GM12878 (cell line): ENCODE measurements around the gene RARG. TPM values are rescaled to one million over a fixed set of nuclear protein-coding genes. Genes with fewer than 3 reads are reported as not detected.

Source experiments
- ATAC-seq: fragments of 200-7000 bp; cut with Tn5 transposase; 3 replicates; pipeline ENCODE4 v1.9.1; 2020; ENCODE audit warnings: mild to moderate bottlenecking, moderate library complexity
- BruUV-seq: library from RNA; stranded (reverse); fragments of 400-500 nt; replicated peaks from 2 replicates; lab custom pipeline; 2021; lab: Mats Ljungman, UMichigan
- CTCF ChIA-PET: fragments of 300-600 bp; sonication (Branson Sonifier 250); formaldehyde crosslinking; extraction: SDS; loops from one replicate; lab custom pipeline; 2021; ENCODE audit warnings: inconsistent platforms; lab: Yijun Ruan, JAX
- POLR2A ChIA-PET: fragments of 350-600 bp; formaldehyde crosslinking; extraction: SDS; loops from one replicate; lab custom pipeline; 2021; ENCODE audit warnings: inconsistent platforms; lab: Charles Lee
- RAD21 ChIA-PET: fragments of 300-600 bp; sonication (Branson Sonifier 250); formaldehyde crosslinking; loops from one replicate; lab custom pipeline; 2023; ENCODE audit warnings: antibody characterized with exemption; ENCODE audit not compliant: unreplicated experiment; lab: Charles Lee
- SMC1A ChIA-PET: fragments of 300-600 bp; sonication (Branson Sonifier 250); formaldehyde crosslinking; loops from one replicate; lab custom pipeline; 2023; ENCODE audit not compliant: unreplicated experiment, uncharacterized antibody; lab: Charles Lee
- DNase-seq: peaks from one replicate; pipeline ENCODE4 v3.0.0-alpha.2; 2011; ENCODE audit warnings: low read depth, low spot score
- FAIRE-seq: peaks from 3 replicates; lab custom pipeline; 2011; peaks lifted over from hg19 to GRCh38; lab: Jason Lieb, UNC
- H2AFZ ChIP-seq: 2 replicates; pipeline ENCODE4 v1.6.0; 2011; ENCODE audit warnings: low read depth, low read length, control low read depth; ENCODE audit not compliant: control insufficient read depth
- H3K27ac ChIP-seq: 2 replicates; pipeline ENCODE4 v1.5.1; 2011; ENCODE audit warnings: control low read depth; ENCODE audit not compliant: control insufficient read depth, insufficient read depth
- H3K27me3 ChIP-seq, 2 experiments: replicated peaks in 1 of 2; 2 replicates each; pipeline versions ENCODE4 v1.6.0 to v1.6.1; 2011; ENCODE audit warnings: low read length in 1 of 2; ENCODE audit not compliant: control insufficient read depth in 2 of 2, insufficient read depth in 2 of 2
- H3K36me3 ChIP-seq, 2 experiments: 2 replicates each; pipeline ENCODE4 v1.5.1; 2011; ENCODE audit warnings: low read length in 1 of 2; ENCODE audit not compliant: control insufficient read depth in 2 of 2, insufficient read depth in 2 of 2
- H3K4me1 ChIP-seq: 2 replicates; pipeline ENCODE4 v1.6.1; 2011; ENCODE audit warnings: mild to moderate bottlenecking, low read length, moderate library complexity, mixed read lengths; ENCODE audit not compliant: control insufficient read depth, insufficient read depth
- H3K4me2 ChIP-seq: 2 replicates; pipeline ENCODE4 v1.6.0; 2011; ENCODE audit warnings: control low read depth; ENCODE audit not compliant: control insufficient read depth, insufficient read depth
- H3K4me3 ChIP-seq: fragments of 200-600 bp; sonication (generic); 2 replicates; pipeline ENCODE4 v1.5.1; 2016
- H3K79me2 ChIP-seq: 2 replicates; pipeline ENCODE4 v1.6.0; 2011; ENCODE audit warnings: low read length; ENCODE audit not compliant: control insufficient read depth, insufficient read depth
- H3K9ac ChIP-seq: 2 replicates; pipeline ENCODE4 v1.8.0; 2011; ENCODE audit warnings: low read length, control low read depth, mixed read lengths; ENCODE audit not compliant: control insufficient read depth, insufficient read depth
- H3K9me3 ChIP-seq: replicated peaks from 3 replicates; pipeline ENCODE4 v1.5.1; 2011; ENCODE audit warnings: mild to moderate bottlenecking, low read length; ENCODE audit not compliant: control insufficient read depth, insufficient read depth
- H4K20me1 ChIP-seq: 2 replicates; pipeline ENCODE4 v1.6.0; 2011; ENCODE audit not compliant: control insufficient read depth, insufficient read depth
- EP300 ChIP-seq, 2 experiments: fragments of 150-350 bp in 1 of 2; IDR thresholded peaks; 2 replicates each; pipeline ENCODE4 v1.6.1; 2011 to 2012; ENCODE audit warnings: low read depth in 2 of 2, low read length in 2 of 2, borderline replicate concordance in 1 of 2, improper control_type of control experiment in 1 of 2, inconsistent platforms in 1 of 2; ENCODE audit not compliant: control insufficient read depth in 1 of 2
- FOS ChIP-seq: IDR thresholded peaks from 3 replicates; pipeline ENCODE4 v1.6.1; 2011; ENCODE audit warnings: borderline replicate concordance; ENCODE audit not compliant: insufficient read length; ENCODE audit errors: extremely low read depth
- MEF2B ChIP-seq: fragments of 450-650 bp; IDR thresholded peaks from 2 replicates; pipeline ENCODE4 v1.6.1; 2018; ENCODE audit warnings: mild to moderate bottlenecking, moderate library complexity; ENCODE audit not compliant: partially characterized antibody, poor library complexity, severe bottlenecking
- SMARCA5 ChIP-seq: fragments of 450-650 bp; IDR thresholded peaks from 2 replicates; pipeline ENCODE4 v1.6.1; 2017; ENCODE audit warnings: mild to moderate bottlenecking
- SUZ12 ChIP-seq: fragments of 200-600 bp; sonication (generic); IDR thresholded peaks from one replicate; pipeline ENCODE4 v1.6.1; 2018; ENCODE audit warnings: antibody characterized with exemption, mild to moderate bottlenecking; ENCODE audit not compliant: unreplicated experiment
- YY1 ChIP-seq: IDR thresholded peaks from 2 replicates; pipeline ENCODE4 v1.6.1; 2011; ENCODE audit warnings: low read depth, mild to moderate bottlenecking, low read length
- ZNF622 ChIP-seq: fragments of 450-650 bp; IDR thresholded peaks from 2 replicates; pipeline ENCODE4 v1.6.1; 2017; ENCODE audit warnings: mild to moderate bottlenecking, inconsistent platforms
- ZSCAN29 ChIP-seq: fragments of 450-650 bp; IDR thresholded peaks from 2 replicates; pipeline ENCODE4 v1.6.1; 2017; ENCODE audit warnings: mild to moderate bottlenecking, moderate library complexity
- ZZZ3 ChIP-seq: IDR thresholded peaks from 2 replicates; pipeline ENCODE4 v1.6.1; 2011; ENCODE audit warnings: low read depth; ENCODE audit not compliant: control insufficient read depth, insufficient read length
- WGBS: methylation state at CpG from one replicate; pipeline ENCODE4 v1.1.6; 2016; ENCODE audit warnings: low lambda C conversion rate; ENCODE audit not compliant: insufficient replicate concordance, insufficient coverage; ENCODE audit errors: missing lambda C conversion rate; 5-methylcytosine and 5-hydroxymethylcytosine counted together
- in situ Hi-C: fragments of 300-500 bp; cut with MboI; formaldehyde crosslinking; loops from 9 replicates; pipeline ENCODE4 v1.14.3; 2018; ENCODE audit warnings: mixed read lengths
- intact Hi-C: fragments of 100-400 bp; cut with micrococcal nuclease; formaldehyde crosslinking; loops from one replicate; pipeline ENCODE4 v1.14.2; 2022; ENCODE audit not compliant: unreplicated experiment
- polyA plus RNA-seq, 11 experiments: library from polyadenylated mRNA; depleted of rRNA in 4 of 11; unstranded in 6 of 11; stranded (reverse) in 5 of 11; fragments of >200 nt; fragmentation: Nextera tagmentation in 4 of 11; fragmentation: Illumina TruSeq in 1 of 11; extraction: Ambion mirVana in 4 of 11; extraction: Trizol in 1 of 11; gene quantifications; 1 replicate in 1 of 11; 2 replicates in 10 of 11; pipeline versions ENCODE4 v1.2.1 to v1.2.3, GENCODE V29; 2011 to 2016; ENCODE audit warnings: inconsistent platforms in 2 of 11, missing spikeins in 2 of 11, low read depth in 1 of 11
- total RNA-seq, 4 experiments: library from RNA; depleted of rRNA in 3 of 4; stranded (reverse); fragments of >200 nt in 3 of 4; fragmentation: Illumina TruSeq in 1 of 4; extraction: Trizol in 1 of 4; gene quantifications; 2 replicates each; pipeline versions ENCODE4 v1.2.1 to v1.2.3, GENCODE V29; 2013 to 2021
- TF ChIP-seq, protein P1 (sequence below), 3 experiments: IDR thresholded peaks in 2 of 3; conservative IDR thresholded peaks in 1 of 3; 2 replicates each; pipeline ENCODE4 v1.5.1; 2011; ENCODE audit warnings: low read depth in 3 of 3, low read length in 3 of 3, mild to moderate bottlenecking in 3 of 3, control low read depth in 2 of 3, moderate library complexity in 2 of 3, inconsistent platforms in 1 of 3, mixed read lengths in 1 of 3; ENCODE audit not compliant: control insufficient read depth in 2 of 3, insufficient read depth in 1 of 3; ENCODE audit errors: extremely low read depth in 1 of 3

RARG gene
- total and polyA plus RNA-seq, 10 of the 15 experiments (the other 5 are each of a cell fraction or from before 2014, with no cell fraction given): 0.27 to 8.1 (median 4.1) TPM

DNA sequence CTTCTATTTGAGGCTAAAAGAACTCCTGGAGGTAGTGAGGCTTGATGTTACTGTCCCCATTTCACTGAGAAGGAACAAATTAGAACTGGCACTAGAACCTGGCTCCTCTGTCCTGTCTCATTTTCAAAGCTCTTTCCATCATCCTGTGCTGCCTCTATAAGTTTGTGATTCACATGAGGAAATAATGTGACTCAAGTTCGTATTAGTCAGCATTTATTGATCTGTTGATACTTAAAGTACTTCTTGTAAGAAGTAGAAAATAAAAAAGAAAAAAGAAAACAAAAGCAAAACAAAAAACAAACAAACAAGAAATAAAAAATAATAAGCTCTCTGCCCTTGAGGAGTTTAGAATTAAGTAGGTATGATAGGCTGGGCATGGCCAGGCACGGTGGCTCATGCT lies 33.8 kb upstream of the RARG start (continued):
- no peak for TF ChIP-seq ZZZ3
- TF ChIP-seq, protein P1, sequence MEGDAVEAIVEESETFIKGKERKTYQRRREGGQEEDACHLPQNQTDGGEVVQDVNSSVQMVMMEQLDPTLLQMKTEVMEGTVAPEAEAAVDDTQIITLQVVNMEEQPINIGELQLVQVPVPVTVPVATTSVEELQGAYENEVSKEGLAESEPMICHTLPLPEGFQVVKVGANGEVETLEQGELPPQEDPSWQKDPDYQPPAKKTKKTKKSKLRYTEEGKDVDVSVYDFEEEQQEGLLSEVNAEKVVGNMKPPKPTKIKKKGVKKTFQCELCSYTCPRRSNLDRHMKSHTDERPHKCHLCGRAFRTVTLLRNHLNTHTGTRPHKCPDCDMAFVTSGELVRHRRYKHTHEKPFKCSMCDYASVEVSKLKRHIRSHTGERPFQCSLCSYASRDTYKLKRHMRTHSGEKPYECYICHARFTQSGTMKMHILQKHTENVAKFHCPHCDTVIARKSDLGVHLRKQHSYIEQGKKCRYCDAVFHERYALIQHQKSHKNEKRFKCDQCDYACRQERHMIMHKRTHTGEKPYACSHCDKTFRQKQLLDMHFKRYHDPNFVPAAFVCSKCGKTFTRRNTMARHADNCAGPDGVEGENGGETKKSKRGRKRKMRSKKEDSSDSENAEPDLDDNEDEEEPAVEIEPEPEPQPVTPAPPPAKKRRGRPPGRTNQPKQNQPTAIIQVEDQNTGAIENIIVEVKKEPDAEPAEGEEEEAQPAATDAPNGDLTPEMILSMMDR (IDR thresholded peaks at IDR 0.05 in 2 of 3, conservative IDR thresholded peaks at IDR 0.05 in 1 of 3; ENCODE audit: control insufficient read depth in 2 of 3, extremely low read depth in 1 of 3, insufficient read depth in 1 of 3, low read depth in 3 of 3, low read length in 3 of 3): no peak

DNA sequence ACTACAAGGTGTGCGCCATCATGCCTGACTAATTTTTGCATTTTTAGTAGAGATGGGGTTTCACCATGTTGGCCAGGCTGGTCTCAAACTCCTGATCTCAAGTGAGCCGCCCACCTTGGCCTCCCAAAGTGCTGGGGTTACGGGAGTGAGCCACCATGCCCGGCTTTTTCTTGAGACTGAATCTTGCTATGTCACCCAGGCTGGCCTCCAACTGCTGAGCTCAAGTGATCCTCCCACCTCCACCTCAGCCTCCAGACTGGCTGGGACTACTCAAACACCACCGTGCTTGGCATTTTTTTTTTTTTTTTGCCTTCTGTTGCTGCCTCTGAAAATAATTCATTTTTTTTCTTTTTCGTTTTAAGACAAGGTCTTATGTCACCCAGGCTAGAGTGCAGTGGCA lies 27.9 kb upstream of the RARG start:
- FAIRE-seq: no peak
- Histone ChIP-seq H3K27ac (no peak overlapping the region), H3K4me3 (no peak overlapping the region), H3K9me3 (no peaks in the 10 kb centered on the region), H3K79me2 (no peaks in the 10 kb centered on the region), H3K4me1 (peaks cover 16% of the 10 kb centered on the region), H3K9ac (no peak overlapping the region), H2AFZ (no peak overlapping the region), H3K27me3 (no peaks in the 10 kb centered on the region), H3K4me2 (no peak overlapping the region), H3K36me3 (no peaks in the 10 kb centered on the region), H4K20me1 (no peaks in the 10 kb centered on the region)
- in situ Hi-C loops: no loop called here
- ChIA-PET CTCF (interaction anchor here (1.2 to 2.4 kb wide), 6 partner anchors 9 to 100 kb away, joined by 3 to 10 read pairs (median 5); no protein-coding TSS in a partner anchor), RAD21 (interaction anchor here (0.9 kb wide), 1 partner anchor 9 kb away, joined by 3 read pairs; no protein-coding TSS in a partner anchor), POLR2A (interaction anchor here (0.7 kb wide), 1 partner anchor 19 kb away, joined by 3 read pairs; no protein-coding TSS in a partner anchor), SMC1A (interaction anchor here (1.4 kb wide), 1 partner anchor 61 kb away, joined by 4 read pairs; the partner anchor contains the start of gene AAAS)
- no peak for ATAC-seq
- no peak for TF ChIP-seq SUZ12
- no peak for TF ChIP-seq EP300 (IDR thresholded peaks at IDR 0.05; ENCODE audit: borderline replicate concordance in 1 of 2, control insufficient read depth in 1 of 2, low read depth in 2 of 2, low read length in 2 of 2)
- TF ChIP-seq MEF2B: no peak
- TF ChIP-seq ZSCAN29: no peak
- no peak for TF ChIP-seq ZNF622
- no peak for TF ChIP-seq FOS
- no peak for TF ChIP-seq YY1
- no peak for TF ChIP-seq SMARCA5
- intact Hi-C loops: no loop called here
- 37% methylated on average over 6 of the region's 6 CpGs for WGBS
- no peak for DNase-seq
- no TSS peak for BruUV-seq
